ENCODE results near the gene SPRY4.
A peak's percentile ranks its signal among the peaks of the same experiment; 100 is the strongest.
"Not testable (repeated sequence)": the region's sequence is repeated elsewhere in the genome, so short reads cannot be mapped to it uniquely, and the experiment has no call there.

The SPRY4 gene

GRCh38 chr5:142333749-142334148 is 8.9 kb upstream of the SPRY4 start:
- not testable (repeated sequence) for DNase-seq (ENCODE audit: low spot score)

GRCh38 chr5:142330444-142330843 is 5.6 kb upstream of the SPRY4 start:
- no peak for DNase-seq (ENCODE audit: low spot score)

GRCh38 chr5:142330026-142330425 is 5.2 kb upstream of the SPRY4 start:
- DNase-seq (ENCODE audit: low spot score) = no peak

GRCh38 chr5:142327111-142327842 is 2.5 kb upstream of the SPRY4 start:
- DNase-seq (ENCODE audit: low spot score) = no peak

- no peak for DNase-seq (ENCODE audit: low spot score)
These were observed 1.7 kb upstream of the SPRY4 start for GRCh38 chr5:142326480-142326938.

GRCh38 chr5:142325725-142326479 is 1.1 kb upstream of the SPRY4 start:
- DNase-seq (ENCODE audit: low spot score) = peak; percentile 73

- no peak for DNase-seq (ENCODE audit: low spot score)
These were observed 518 bp downstream of the SPRY4 start for GRCh38 chr5:142324136-142324870.

- no peak for DNase-seq (ENCODE audit: low spot score)
These were observed 1.2 kb downstream of the SPRY4 start for GRCh38 chr5:142323480-142324135.

GRCh38 chr5:142322747-142323479 is 1.9 kb downstream of the SPRY4 start:
- no peak for DNase-seq (ENCODE audit: low spot score)

- DNase-seq (ENCODE audit: low spot score) = no peak
These were observed 2.4 kb downstream of the SPRY4 start for GRCh38 chr5:142322403-142322746.

- no peak for DNase-seq (ENCODE audit: low spot score)
These were observed 3.8 kb downstream of the SPRY4 start for GRCh38 chr5:142320851-142321560.

- no peak for DNase-seq (ENCODE audit: low spot score)
These were observed 4.4 kb downstream of the SPRY4 start for GRCh38 chr5:142320430-142320738.

- DNase-seq (ENCODE audit: low spot score) = no peak
These were observed 5.0 kb downstream of the SPRY4 start for GRCh38 chr5:142319560-142320429.

- DNase-seq (ENCODE audit: low spot score) = no peak
These were observed 5.7 kb downstream of the SPRY4 start for GRCh38 chr5:142319105-142319504.

- DNase-seq (ENCODE audit: low spot score) = no peak
These were observed 7.1 kb downstream of the SPRY4 start for GRCh38 chr5:142317753-142318152.

- no peak for DNase-seq (ENCODE audit: low spot score)
These were observed 7.6 kb downstream of the SPRY4 start for GRCh38 chr5:142317173-142317572.

GRCh38 chr5:142316681-142317080 is 8.1 kb downstream of the SPRY4 start:
- DNase-seq (ENCODE audit: low spot score) = no peak

GRCh38 chr5:142316051-142316450 is 8.8 kb downstream of the SPRY4 start:
- DNase-seq (ENCODE audit: low spot score) = no peak

GRCh38 chr5:142315096-142315900 is 9.5 kb downstream of the SPRY4 start:
- no peak for DNase-seq (ENCODE audit: low spot score)

Measured in iPS-NIHi11 (cell line).